H1 (cell line): ENCODE results near the gene CHRM4. TPM values are rescaled to one million over a fixed set of nuclear protein-coding genes. Genes with fewer than 3 reads are reported as not detected.

Experiments used
- CBX5 ChIP-seq: fragments of 300-800, 300-1000 bp; sonication (generic); IDR thresholded peaks from 2 replicates; pipeline ENCODE4 v1.7.1; 2016; ENCODE audit warnings: antibody characterized with exemption, low read length, low read depth
- CBX8 ChIP-seq: fragments of 300-800, 300-1000 bp; sonication (generic); IDR thresholded peaks from 2 replicates; pipeline ENCODE4 v1.7.1; 2016; ENCODE audit warnings: low read depth, low read length, borderline replicate concordance
- HDAC2 ChIP-seq, 2 experiments: fragments of 300-600 bp in 1 of 2; sonication (generic) in 1 of 2; IDR thresholded peaks; 2 replicates each; pipeline ENCODE4 v1.6.1; 2011 to 2012; ENCODE audit warnings: low read depth in 2 of 2, low read length in 2 of 2, mild to moderate bottlenecking in 2 of 2, moderate library complexity in 2 of 2, borderline replicate concordance in 1 of 2, inconsistent platforms in 1 of 2
- KDM1A ChIP-seq: fragments of 200-600, 300-600 bp; sonication (generic); IDR thresholded peaks from 2 replicates; pipeline ENCODE4 v1.7.1; 2016; ENCODE audit warnings: mild to moderate bottlenecking, low read length, borderline replicate concordance
- KDM4A ChIP-seq: IDR thresholded peaks from one replicate; pipeline ENCODE4 v1.7.1; 2012; ENCODE audit warnings: low read depth, mild to moderate bottlenecking, moderate library complexity, low read length, inconsistent platforms; ENCODE audit not compliant: severe bottlenecking
- MAFK ChIP-seq: IDR thresholded peaks from 2 replicates; pipeline ENCODE4 v1.6.1; 2012; ENCODE audit warnings: low read depth, mild to moderate bottlenecking, improper control_type of control experiment, low read length
- SAP30 ChIP-seq: fragments of 300-600 bp; sonication (generic); IDR thresholded peaks from 2 replicates; pipeline ENCODE4 v1.7.1; 2012; ENCODE audit warnings: low read length, moderate library complexity, mild to moderate bottlenecking, inconsistent platforms; ENCODE audit not compliant: insufficient read depth, insufficient replicate concordance
- polyA plus RNA-seq, 7 experiments: library from polyadenylated mRNA; depleted of rRNA in 3 of 7; stranded (reverse) in 5 of 7; unstranded in 2 of 7; fragments of >200 nt in 5 of 7; fragments of 200-250 nt in 2 of 7; gene quantifications; 1 replicate in 5 of 7; 2 replicates in 1 of 7; 4 replicates in 1 of 7; pipeline versions ENCODE4 v1.2.1 to v1.2.3, GENCODE V29; 2011 to 2013; ENCODE audit warnings: missing spikeins in 2 of 7, mixed read lengths in 2 of 7
- total RNA-seq: library from RNA; stranded (reverse); fragmentation: NEBNext Ultra II Directional; extraction: Animal tissue kit (Norgen Biotek cat#: 25700); gene quantifications from 2 replicates; pipeline ENCODE4 v1.2.1, GENCODE V29; 2021

Gene CHRM4
- total and polyA plus RNA-seq, 2 of the 8 experiments (the other 6 are each of a cell fraction or from before 2014, with no cell fraction given) = 1.1 to 1.3 TPM

DNA sequence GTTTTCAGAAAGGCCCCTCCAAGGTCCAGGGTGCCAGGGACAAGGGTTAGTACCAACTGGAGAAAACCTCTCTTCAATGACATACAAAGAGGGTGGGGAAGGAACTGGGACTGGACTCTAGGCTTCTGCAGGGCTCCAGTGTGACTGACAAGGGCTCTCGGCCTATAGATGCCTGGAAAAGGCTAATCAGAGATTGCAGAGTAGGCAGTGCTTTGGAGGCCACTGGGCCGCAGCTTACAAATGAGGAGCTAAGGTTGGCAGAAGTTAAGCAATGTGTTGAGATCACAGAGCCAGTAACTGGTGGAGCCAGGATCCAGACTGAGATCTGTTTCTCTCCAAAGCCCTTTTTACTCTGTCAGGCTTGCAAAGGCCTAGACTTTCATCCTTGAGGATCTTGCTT is 51.8 kb downstream of the CHRM4 start (continued):
- TF ChIP-seq MAFK = no peak
- no peak for TF ChIP-seq SAP30
- TF ChIP-seq CBX5 = no peak
- TF ChIP-seq HDAC2 (IDR thresholded peaks at IDR 0.05; ENCODE audit: borderline replicate concordance in 1 of 2, low read depth in 2 of 2, low read length in 2 of 2) = no peak
- no peak for TF ChIP-seq KDM4A
- no peak for TF ChIP-seq KDM1A
- no peak for TF ChIP-seq CBX8
